HuH-7 (cell line): ENCODE data around the gene RBP7.
"Not testable (repeated sequence)": the region's sequence is repeated elsewhere in the genome, so short reads cannot be mapped to it uniquely, and the experiment has no call there.

Source experiments
- DNase-seq: peaks from one replicate; pipeline ENCODE4 v3.0.0; 2011; ENCODE audit warnings: low spot score

The RBP7 gene

DNA sequence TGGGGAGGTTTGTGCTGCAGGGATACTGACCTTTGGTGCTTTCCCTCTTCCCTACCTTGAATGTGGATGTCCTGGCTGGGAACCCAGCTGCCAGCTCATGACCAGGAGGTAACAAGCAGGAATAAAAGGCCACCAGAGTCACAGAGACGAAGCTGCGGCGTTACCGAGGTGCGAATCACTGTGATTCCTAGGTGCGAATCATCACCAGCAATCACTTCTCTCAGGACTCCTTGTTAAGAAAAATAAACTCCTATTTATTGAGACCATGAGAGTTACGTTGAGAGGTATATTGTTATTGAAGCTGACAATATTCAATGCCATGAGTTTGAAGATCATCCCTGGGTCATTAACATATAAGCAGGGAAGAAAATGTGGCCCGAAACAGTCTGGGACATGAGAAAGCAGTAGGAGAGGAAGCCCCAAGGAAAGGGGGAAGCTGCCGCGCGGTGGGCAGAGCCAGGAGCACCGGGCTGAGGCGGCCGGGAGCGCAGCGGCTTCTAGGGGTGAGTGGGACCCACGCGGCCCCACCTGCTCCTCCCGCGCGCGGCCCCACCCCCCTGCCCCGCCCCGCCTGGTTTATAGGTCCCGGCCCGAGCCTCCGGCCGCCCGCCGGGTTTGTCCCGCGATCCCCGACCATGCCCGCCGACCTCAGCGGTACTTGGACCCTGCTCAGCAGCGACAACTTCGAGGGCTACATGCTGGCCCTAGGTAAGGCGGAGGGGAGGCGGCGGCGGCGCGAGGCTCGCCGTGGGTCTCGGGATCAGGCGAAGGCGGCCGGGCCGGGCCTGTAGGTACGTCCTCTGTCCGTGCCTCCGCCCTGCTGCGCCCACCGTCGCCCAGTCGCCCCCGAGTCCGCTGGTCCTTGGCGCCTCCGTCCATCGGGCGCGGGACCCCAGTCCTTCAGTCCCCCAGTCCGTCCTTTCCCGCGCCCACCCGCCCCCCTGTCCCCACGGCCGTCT lies at the start of gene RBP7:
Gene RBP7, plus strand, starts transcription at position 605 of the 959 bp plus-strand sequence. Its CDS starts 31 bp downstream, at position 636.
- peak; percentile 52 for DNase-seq

- DNase-seq: no peak
Observed at GRCh38 chr1:9957726-9958125, 39.3 kb upstream of the RBP7 start.

DNA sequence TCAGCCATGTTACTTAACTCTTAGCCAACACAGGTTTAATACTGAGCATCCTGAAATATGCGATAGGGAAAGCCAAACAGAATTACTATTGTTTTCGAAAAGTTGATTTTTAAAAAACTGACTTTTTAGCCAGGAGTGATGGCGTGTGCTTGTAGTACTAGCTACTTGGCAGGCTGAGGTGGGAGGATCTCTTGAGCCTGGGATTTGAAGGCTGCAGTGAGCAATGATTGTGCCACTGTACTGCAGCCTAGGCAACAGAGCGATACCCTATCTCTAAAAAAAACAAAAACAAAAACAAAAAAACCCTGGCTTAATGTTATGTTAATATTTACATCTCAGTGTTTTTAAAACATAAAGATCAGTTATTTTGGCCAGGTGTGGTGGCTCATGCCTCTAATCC lies 37.0 kb upstream of the RBP7 start:
- DNase-seq: no peak

DNA sequence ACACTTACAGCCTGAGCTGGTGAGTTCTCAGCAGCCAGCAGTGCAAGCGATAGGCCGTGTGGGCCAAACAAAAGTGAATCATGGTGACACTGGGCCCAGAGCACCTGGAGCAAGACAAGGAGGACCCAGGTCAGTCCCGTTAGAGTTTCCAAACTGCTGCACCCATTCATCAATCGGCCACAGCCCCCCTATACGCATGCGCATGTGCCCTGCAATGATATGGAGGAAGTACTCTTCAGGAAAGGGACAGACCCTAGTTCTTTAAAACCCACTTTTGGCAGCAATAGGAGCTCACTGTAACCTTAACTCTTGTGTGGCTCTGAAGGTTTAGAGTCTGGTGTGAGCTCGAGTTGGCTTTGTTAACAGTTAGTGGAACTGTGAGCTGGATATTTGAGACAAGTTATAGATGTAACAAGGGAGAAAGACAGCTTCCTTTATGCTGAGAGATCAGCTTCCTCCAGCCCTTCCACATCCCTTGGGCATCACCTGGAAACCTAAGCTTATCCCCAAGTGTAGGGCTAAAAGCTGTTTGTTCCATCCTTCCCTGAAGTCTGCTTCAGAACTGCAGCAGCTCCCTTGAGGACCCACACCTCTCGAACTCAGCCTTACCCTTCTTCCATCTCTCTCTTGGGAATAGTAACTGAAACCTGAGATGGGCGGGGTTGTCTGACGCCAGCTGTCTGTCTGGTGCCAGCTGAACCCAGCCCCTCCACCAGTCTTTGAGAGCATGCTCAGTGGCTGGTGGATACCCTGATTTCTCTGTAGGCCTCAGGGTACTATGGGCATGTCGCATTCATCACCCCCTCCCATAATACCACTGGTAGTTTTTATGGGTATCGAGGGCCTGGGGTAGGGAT lies 36.1 kb upstream of the RBP7 start:
- DNase-seq: no peak

- no peak for DNase-seq
Observed at GRCh38 chr1:9984253-9984652, 12.8 kb upstream of the RBP7 start.

- DNase-seq: no peak
Observed at GRCh38 chr1:9985001-9985400, 12.0 kb upstream of the RBP7 start.

DNA sequence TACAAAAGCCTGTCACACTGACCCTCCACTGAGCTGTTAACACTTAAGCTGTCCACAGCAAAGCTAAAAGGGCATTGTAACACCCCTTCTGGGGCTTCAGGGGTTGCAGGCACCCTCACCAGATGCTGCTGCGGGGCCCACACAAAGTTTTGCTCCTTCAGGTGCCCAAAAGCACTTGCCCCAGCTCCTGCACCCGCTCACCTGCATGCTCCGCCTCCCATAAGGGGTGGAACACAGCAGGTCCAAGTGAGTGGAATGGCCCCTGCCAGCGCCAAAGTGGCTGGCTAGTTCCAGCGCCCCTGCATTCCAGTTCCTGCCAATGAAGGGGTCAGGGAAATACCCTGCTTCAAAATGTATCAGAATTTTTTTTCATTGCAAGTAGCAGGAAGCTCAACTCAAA lies 7.3 kb upstream of the RBP7 start:
- no peak for DNase-seq

- no peak for DNase-seq
Observed at GRCh38 chr1:9990944-9991343, 6.1 kb upstream of the RBP7 start.

DNA sequence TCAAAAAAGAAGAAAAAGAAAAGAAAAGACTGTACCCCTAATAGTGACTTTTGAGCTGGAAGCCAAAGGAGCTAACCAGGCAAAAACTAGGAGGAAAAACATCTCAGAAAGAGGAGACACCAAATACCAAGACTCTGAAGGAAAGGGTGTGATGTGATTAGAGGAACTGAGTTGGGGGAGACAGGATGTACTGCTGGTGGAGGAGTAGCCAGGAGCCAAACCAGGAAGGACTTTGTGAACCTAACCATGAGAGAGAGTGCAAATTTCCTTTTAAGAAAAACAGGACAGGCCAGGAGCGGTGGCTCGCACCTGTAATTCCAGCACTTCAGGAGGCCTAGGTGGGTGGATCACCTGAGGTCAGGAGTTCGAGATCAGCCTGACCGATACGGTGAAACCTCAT lies 4.1 kb upstream of the RBP7 start:
- DNase-seq: no peak

- DNase-seq: no peak
Observed at GRCh38 chr1:9993561-9994075, 3.4 kb upstream of the RBP7 start.

DNA sequence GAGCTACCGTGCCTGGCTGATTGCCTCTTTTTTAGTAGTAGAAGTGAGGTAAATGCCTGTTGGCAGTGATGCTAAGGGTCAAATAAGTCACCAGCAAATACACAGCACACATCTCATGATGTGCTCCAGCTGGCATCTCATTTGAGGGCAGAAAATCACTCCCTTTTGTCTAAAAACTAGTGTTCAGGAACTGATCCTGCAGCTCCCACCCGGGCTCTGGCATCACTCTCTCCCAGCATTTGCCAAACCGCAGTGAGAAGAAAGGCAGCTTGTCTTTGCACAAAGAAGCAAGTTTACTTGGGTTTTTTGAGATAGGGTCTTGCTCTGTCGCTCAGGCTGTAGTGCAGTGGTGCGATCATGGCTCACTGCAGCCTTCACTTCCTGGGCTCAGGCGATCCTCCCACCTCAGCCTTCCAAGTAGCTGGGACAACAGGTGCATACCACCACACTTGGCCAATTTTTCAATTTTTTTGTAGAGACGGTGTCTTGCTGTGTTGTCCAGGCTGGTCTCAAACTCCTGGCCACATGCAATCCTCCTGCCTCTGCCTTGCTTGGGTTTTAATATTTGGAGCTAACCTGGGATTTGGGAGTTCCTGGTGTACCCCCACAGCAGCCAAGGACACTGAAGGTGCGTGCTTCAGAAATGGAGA lies 4.1 kb downstream of the RBP7 start:
- no peak for DNase-seq

- not testable (repeated sequence) for DNase-seq
Observed at GRCh38 chr1:10005248-10005647, 8.2 kb downstream of the RBP7 start.

DNA sequence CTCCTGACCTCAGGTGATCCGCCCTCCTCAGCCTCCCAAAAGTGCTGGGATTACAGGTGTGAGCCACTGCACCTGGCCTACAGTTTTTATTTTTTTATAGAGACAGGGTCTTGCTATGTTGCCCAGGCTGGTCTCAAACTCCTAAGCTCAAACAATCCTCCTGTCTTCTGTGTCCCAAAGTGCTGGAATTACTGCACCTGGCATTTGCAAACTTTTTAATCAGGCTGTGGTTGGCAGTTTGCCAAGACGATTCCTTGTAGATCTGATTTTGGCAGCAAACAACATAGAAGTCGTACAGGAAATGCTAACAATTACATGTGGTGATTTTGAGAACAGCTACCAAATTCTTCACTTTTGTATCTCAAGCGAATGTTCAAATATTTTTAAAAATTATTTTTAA lies 10.1 kb downstream of the RBP7 start:
- no peak for DNase-seq

- no peak for DNase-seq
Observed at GRCh38 chr1:10014016-10014415, 17.0 kb downstream of the RBP7 start.

DNA sequence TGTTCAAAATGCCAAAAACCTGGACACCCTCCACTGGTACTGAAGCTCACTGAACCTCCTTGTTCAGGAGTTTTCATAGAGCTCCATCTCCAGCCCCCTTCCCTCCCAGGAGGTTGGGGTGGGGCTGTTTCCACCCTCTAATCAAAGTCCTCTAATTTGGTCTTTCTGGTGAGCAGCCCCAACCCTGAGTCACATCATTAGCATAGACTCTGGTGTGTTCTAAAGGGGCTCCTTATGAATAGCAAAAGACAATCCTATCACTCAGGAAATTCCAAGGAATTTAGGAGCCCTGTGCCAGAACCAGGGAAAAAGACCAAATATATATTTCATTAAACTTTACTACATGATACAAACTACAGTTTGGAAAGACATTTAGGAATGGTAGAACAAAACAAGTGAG lies 22.5 kb downstream of the RBP7 start:
- DNase-seq: no peak

GRCh38 chr1:10020086-10020485 lies 23.1 kb downstream of the RBP7 start:
- no peak for DNase-seq

GRCh38 chr1:10020678-10021077 lies 23.6 kb downstream of the RBP7 start:
- not testable (repeated sequence) for DNase-seq

- DNase-seq: not testable (repeated sequence)
Observed at GRCh38 chr1:10021992-10022391, 25.0 kb downstream of the RBP7 start.

DNA sequence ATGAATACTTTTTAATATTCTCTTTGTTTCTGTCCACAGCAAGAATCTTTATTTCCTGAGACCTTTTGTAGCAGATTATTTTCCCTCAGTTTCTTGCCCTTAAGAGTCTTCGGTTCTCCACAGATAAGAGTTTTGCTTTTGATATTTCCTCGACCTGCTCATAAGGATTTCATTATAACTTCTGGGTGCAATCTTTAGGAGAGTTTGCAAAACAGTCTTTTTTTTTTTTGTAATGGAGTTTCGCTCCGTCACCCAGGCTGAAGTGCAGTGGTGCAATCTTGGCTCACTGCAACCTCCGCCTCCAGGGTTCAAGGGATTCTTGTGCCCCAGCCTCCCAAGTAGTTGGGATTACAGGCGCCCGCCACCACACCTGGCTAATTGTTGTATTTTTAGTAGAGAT lies 25.6 kb downstream of the RBP7 start:
- no peak for DNase-seq

DNA sequence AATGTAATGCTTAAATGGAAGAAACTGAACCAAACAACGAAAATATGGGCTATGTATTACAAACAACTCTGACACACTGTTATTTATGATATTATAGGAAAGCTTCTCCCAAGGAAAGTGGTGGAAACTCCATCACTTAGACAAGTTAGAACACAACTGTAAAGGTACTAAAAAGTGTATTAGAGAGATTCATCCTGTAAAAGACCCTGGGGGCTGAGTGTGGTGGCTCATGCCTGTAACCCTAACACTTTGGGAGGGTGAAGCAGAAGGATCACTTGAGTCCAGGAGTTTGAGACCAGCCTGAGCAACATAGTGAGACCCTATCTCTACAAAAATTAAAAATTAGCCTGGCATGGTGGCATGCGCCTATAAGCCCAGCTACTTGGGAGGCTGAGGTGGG lies 28.3 kb downstream of the RBP7 start:
- no peak for DNase-seq

DNA sequence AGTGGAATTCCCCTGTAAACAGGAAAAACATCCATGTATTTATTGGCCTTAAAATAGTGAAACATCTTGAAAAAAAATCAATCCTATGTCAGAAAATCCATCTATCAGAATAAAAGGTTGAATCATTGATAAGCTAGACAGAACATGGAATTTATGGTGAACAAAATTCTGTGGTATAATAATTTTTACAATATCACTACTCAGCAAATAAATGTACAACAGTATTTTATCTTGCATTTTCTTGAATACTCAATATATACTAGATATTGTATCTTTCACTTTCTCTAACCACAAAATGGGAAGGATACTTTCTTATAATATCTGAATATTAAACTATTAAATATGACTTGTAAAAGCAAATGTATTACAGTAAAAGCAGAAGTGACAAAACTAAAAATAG lies 30.0 kb downstream of the RBP7 start:
- no peak for DNase-seq

DNA sequence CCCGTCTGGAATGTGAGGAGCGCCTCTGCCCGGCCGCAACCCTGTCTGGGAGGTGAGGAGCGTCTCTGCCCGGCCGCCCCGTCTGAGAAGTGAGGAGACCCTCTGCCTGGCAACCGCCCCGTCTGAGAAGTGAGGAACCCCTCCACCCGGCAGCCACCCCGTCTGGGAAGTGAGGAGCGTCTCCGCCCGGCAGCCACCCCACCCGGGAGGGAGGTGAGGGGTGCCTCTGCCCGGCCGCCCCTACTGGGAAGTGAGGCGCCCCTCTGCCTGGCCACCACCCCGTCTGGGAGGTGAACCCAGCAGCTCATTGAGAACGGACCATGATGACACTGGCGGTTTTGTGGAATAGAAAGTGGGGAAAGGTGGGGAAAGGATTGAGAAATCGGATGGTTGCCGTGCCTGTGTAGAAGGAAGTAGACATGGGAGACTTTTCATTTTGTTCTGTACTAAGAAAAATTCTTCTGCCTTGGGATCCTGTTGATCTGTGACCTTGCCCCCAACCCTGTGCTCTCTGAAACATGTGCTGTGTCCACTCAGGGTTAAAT lies 32.0 kb downstream of the RBP7 start:
- DNase-seq: not testable (repeated sequence)
